ENCODE measurements around the gene ABCD2.

- TF ChIP-seq YY1 (IDR thresholded peaks at IDR 0.05; ENCODE audit: low read depth) = no peak
- TF ChIP-seq, protein P1, sequence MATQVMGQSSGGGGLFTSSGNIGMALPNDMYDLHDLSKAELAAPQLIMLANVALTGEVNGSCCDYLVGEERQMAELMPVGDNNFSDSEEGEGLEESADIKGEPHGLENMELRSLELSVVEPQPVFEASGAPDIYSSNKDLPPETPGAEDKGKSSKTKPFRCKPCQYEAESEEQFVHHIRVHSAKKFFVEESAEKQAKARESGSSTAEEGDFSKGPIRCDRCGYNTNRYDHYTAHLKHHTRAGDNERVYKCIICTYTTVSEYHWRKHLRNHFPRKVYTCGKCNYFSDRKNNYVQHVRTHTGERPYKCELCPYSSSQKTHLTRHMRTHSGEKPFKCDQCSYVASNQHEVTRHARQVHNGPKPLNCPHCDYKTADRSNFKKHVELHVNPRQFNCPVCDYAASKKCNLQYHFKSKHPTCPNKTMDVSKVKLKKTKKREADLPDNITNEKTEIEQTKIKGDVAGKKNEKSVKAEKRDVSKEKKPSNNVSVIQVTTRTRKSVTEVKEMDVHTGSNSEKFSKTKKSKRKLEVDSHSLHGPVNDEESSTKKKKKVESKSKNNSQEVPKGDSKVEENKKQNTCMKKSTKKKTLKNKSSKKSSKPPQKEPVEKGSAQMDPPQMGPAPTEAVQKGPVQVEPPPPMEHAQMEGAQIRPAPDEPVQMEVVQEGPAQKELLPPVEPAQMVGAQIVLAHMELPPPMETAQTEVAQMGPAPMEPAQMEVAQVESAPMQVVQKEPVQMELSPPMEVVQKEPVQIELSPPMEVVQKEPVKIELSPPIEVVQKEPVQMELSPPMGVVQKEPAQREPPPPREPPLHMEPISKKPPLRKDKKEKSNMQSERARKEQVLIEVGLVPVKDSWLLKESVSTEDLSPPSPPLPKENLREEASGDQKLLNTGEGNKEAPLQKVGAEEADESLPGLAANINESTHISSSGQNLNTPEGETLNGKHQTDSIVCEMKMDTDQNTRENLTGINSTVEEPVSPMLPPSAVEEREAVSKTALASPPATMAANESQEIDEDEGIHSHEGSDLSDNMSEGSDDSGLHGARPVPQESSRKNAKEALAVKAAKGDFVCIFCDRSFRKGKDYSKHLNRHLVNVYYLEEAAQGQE (IDR thresholded peaks at IDR 0.05; ENCODE audit: low read depth) = no peak
Measured at GRCh38 chr12:39572551-39572950, 47.1 kb downstream of the ABCD2 start.
